Measurements from ENCODE around the gene RAB40C.

The RAB40C gene

DNA sequence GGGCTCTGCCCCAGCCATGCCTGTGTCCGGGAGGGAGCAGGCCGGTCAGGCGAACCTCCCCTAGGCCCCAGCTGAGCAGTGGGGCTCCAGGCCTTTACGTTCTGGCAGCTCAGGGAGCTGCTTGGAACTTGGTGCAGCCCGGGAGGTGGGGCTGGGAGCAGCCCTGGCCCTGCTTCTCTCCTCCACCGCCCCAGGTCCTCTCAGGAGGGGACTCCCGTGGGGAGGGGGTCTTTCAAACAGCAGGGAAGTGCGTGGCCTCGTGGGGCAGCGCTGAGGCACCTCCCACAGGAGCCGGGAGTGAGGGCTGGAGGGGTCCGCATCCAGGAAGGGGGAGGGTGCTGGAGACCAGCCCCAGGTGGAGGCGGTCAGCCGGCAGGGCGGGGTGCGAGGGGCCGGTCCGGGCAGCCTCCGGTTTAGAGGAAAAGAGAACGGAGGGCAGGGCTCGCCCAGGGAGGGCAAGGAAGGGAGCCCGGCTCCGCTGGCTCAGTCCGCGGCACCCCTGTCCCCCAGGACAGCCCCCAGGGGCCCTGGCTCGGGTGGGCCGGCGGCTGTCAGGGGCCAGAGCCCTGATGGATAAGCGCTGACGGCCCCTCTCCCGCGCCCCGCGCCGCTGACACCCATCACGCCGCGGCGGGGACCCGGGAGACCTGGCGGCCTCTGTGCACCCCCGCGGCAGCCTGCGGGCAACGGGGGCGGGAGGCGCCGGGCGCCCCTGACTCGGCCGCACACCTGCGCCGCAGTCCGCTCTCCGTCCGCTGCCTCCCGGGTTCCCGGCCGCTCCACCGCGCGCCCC, 30.3 kb upstream of the RAB40C start:
- DNase-seq (ENCODE audit: low spot score) = no peak

DNA sequence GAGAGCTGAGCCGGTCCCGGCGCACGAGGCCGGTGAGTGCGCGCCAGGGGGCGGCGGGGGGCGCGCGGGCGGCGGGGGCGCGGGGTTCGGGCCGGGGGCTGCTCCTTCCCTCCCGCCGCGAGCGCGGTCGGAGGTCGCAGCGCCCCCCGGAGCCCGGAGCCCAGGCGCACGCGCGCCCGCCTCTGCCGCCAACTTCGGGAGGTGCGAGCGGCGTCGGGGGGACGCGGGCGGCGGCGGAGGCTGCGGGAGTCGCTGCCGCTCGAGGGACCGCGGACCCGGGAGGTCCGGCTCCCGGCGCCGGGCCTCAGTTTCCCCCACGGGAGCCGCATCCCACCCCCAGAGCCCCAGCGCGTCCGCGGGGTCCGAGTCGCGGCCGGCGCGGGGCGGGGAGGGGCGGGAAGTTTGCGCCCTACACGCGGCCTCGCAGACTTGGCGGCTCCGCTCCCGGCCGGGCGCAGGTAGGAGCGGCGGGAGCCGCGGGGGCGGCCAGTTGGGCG, 29.6 kb upstream of the RAB40C start, which contains the start of gene PRR35:
PRR35 (plus strand) TSS at position 191 of the 497 bp plus-strand sequence. CDS start 2,901 bp downstream, outside the sequence.
- no peak for DNase-seq (ENCODE audit: low spot score)

DNA sequence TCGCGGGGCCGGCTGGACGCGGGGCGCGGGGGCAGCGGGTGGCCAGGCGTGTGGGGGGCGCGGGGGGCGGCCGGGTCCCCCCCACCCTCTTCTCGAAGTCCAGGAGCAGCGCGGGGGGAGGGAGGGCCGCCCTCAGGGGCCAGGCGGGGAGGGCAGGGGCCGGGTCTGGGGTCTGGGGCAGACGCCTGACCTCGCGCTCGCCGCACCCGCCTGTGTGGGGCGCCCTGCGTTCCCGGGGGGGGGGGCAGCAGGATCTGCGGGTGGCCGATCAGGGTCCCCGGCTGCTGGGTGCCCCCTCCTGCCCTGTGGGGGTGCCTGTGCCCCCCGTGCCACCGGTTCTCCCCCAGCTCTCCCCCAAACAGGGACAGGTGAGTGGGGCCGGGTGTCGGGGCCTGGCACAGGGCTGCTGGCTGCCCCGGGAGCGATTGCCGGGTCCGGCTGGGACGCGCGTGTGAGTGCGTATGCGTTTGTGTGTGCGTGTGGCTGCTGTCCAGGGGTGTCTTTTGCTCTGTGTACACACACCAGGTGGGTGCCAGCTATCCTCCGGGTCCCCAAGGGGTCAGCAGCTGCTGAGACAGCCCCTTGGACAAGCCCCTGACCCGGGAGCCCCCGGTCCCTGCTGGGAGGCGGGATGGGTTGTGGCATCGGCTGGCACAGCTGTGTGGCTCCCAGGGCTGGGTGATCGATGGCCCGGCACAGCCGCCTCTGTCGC, 29.0 kb upstream of the RAB40C start:
- no peak for DNase-seq (ENCODE audit: low spot score)

DNA sequence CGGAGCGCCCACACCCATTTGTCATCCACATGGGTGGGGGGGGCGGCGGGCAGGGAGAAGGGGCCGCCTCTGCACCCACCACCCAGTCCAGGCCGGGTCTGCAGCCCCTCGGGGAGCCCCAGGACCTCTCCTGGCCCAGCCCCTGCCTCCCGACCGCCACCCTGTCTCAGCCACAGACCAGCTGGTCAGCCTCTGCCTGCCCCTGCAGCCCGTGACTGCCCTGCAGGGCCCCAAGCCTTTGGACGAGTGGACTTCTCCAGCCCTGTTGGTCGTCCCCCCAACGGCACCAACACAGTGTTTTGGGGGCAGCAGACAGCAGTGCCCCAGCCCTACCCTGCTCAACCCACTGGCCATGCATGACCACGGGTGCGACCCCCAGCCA, 28.5 kb upstream of the RAB40C start:
- no peak for DNase-seq (ENCODE audit: low spot score)

DNA sequence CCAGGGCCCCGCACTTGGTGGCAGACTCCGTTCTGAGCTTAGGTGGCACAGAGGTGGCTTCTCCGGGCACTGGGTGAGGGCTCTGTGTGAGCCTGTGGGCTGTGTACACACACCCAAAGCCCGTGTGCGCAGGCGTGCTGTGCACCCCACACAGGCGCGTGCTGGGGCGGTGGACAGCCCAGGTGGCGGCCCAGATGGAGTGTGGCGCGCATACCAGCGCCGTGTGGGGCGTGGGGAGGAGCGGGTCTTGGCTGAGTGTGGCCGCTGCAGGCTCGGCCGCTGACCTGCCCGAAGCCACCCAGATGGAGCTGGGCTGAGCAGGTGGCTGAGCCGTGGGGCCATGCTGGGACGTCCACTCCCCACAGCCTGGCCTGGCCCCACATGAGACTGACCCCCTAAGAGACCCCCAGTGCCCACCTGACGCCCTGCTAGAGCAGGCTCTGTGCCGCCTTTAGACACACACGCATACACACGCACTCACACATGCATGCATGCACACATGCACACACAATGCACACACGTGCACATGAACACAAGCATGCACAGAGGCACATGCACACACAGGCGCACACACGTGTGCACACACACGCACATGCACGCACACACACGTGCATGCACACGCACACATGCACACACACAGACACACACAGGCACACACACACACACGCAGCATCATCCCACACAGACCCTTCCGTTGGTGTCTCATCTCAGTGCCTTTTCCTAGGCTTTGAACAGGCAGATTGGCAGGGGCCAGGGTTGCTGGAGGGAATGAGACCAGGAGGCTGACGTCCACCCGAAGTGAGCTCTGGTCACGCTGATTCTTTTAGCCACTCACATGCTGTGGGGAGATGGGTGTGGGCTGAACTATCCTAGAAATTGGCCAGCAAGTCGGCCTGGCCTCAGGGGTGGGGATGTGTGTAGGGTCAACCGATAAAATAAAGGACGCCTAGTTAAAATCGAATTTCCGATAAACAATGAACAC, 27.6 kb upstream of the RAB40C start:
- no peak for DNase-seq (ENCODE audit: low spot score)

DNA sequence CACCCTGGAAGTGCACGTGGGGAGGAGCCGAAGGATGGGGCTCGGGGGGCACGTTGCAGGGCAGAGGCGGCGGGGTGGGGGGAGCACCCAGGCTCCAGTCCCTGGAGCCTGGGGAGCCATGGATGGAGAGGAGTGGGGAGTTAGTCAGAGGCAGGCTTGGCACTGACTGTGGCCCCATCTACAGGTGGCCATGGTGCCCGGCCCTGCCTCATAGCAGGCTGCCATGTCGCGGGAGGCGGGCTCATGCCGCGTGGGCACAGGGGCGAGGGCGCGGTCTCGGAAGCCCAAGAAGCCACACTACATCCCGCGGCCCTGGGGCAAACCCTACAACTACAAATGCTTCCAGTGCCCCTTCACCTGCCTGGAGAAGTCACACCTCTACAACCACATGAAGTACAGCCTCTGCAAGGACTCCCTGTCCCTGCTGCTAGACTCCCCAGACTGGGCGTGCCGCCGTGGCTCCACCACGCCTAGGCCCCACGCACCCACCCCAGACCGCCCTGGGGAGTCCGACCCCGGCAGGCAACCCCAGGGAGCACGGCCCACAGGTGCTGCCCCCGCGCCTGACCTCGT, 26.7 kb upstream of the RAB40C start:
- DNase-seq (ENCODE audit: low spot score) = no peak

DNA sequence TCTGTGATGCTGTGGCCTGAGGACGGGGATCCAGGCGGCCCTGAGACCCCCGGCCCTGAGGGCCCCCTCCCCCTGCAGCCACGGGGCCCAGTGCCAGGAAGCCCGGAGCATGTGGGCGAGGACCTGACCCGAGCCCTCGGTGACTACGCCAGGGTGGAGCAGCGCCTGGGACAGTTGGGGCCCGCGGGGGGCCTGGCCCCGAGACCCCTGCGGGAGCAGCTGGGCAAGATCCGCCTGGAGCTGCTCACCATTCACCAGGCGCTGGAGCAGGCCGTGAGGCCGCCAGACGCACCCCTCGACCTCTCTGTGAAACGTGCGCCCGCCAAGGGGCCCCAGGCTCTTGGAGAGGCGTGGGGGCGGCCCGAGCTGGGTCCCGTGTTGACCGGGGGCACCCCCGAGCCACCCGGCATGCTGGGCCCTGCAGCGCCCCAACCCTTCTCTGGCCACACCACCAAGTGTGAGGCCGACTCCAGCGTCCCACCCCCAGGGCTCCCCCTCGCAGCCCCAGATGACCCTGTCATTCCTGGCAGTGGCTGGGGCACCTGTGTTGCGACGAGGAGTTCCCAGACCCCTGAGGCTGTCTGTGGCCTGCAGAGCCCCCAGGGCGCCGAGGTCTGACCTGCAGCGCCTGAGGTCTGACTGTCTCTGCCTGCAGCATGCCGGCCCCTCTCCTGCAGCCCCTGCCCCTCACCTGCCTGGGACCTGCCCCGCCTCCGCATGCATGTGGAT, 25.0 kb upstream of the RAB40C start:
- DNase-seq (ENCODE audit: low spot score) = no peak

DNA sequence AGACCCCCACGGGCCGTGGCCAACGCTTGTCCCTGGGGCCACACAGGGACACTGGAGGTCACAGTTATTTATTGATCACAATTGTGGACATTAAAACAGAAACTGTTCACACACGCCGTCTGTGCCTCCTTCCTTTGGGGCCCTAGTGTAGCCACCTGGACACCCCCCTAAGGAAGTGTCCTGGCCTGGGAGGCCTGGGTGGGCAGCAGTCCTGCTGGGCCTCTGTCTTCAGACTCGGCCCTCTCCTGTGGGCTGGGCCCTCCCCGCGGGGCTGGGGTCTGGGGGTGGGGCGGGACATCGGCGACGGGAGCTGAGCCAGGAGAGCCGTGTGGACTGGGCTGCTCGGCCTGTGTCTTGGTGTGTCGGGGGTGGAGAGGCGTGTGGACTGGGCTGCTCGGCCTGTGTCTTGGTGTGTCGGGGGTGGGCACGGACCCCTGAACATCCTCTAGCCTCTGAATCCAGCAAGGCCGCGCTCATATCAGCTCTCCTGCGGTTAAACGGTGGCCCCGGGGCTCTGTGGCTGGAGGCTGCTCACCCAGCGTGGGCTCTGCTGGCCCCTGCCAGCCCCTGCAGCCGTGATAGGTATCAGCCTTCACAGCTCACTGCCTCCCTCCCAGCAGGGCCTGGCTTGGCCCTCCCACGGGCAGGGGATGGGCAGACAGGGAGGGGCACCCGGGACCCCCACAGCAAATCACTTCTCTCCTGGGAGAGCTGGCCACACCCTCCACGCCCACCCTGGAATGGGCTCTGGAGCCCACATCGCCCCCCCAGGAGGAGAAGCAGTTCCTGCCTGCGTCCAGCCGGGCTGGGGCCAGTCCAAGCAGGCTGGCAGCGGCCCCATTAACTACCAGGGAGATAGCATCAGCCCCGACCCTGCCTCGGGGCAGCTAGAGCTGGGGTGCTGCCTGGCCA, 24.2 kb upstream of the RAB40C start:
- DNase-seq (ENCODE audit: low spot score) = no peak

DNA sequence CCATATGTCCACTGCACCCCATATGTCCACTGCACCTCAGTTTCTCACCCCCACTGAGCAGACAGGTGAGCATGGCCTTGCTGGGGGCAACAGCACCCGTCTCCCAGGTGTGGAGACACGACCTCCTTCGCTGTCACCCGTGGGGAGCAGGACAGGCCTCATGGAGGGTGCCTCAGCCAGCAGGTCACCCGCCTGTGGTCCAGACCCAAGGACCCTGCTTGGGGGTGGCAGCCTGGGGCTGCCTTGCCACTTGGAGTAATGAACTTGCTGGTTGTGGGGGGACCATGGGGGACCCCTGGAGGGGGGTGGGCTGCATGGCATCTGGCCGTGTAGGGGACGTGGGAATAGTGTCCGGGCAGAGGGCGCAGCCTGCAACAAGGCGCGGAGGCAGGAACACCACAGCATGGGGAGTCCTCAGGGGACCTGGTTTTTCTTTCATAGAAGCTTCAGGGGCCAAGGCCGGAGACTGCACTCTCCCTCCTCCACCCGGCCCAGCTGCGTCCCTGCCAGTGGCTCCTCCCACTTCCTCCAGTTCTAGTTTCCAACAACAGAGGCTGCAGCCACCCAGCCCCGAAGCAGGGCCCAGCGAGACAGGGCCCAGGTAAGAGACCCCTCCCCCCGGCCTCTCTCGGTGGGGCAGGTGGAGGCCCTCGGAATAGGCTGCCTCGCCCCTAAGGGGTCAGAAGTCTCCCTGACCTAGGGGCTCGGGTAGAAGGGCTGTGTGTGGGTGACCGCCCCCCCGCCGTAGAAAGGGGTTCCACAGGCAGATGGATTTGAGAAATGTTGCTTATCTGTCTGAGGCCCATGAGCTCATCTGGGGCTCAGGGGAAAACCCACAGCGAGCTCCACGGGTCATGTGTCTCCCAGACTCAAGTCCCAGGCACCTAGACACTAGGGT, 23.1 kb upstream of the RAB40C start, which contains the start of gene NHLRC4:
NHLRC4 (plus strand) TSS at position 531 of the 898 bp plus-strand sequence. CDS start 1,043 bp downstream, outside the sequence.
- DNase-seq (ENCODE audit: low spot score) = no peak

DNA sequence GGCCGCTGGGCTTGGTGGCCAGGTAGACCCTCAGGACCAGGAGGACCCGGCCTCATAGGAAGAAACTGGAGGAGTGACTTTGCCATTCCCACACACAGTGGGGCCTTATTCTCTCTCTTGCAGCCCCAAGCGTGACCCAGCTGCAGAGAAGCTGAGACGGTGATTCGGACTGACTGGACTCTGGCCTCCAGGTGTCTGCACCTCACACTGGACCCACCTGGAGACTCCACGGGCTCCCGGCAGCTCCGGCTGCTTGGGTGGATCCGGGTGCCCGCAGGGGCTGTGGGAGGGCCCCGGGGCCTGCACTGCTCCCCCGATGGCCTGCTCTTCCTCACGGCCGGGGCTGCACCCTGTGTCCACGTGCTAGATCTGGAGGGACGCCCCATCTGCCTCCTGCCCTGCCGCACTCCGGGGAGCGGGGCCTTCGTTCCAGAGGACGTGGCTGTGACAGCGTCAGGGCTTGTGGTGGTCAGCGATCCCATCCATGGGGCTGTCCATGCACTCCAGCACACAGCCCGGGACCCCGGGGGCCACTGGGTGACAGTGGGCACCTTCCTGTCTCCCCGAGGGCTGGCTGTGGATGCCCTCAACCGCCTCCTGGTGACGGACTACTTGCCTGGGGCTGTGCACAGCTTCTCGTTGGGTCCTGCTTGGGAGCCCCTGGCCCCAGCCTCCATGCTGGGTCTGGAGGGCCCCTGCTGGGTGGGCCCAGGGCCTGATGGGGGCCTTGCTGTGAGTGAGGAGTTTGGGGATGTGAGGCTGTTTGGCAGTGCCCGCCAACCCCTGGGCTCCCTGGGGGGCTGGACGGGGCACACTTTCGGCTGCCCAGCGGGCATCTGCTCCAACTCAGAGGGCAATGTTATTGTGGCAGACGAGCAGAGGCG, 22.3 kb upstream of the RAB40C start:
- DNase-seq (ENCODE audit: low spot score) = no peak

DNA sequence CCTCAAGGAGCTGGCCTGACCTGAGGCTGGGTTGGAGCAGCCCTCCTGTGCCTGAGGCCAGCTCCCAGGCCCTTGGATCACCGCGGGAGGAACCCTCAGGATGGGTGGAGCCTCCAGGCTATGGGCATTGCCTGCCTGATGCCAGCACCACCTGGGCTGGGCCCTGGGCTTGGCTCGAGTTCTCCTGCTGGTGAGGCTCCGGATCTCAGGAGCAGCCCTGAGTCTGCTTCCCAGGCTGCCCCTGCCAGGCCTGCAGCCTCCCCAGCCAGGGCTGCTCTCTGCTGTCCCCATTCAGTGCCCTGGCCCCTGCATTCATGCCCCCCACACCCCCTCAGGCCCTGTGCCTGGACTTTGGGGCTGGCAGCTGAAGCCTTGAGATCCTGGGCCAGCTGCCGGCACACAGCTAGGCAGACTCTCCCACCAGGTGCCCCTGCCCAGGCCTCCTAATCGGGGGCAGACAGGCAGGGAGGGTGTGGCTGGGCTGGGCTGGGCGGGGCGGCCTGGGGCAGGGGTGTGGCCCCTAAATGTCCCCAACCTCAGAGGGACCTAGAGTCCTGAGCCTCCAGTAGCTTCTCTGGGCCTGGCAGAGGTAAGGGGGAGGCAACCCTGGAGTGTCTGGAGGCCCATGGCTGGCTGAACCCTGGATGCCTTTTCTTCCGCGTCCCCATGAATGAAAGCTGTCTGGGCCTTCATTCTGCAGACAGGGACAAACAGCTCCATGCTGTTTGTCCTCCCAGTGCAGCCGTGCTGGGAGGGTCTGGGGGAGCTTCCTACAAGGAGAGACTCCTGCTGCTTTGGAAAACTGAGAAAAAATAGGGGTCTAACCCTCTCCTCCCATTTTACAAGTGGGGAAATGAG, 21.2 kb upstream of the RAB40C start:
- DNase-seq (ENCODE audit: low spot score) = no peak

DNA sequence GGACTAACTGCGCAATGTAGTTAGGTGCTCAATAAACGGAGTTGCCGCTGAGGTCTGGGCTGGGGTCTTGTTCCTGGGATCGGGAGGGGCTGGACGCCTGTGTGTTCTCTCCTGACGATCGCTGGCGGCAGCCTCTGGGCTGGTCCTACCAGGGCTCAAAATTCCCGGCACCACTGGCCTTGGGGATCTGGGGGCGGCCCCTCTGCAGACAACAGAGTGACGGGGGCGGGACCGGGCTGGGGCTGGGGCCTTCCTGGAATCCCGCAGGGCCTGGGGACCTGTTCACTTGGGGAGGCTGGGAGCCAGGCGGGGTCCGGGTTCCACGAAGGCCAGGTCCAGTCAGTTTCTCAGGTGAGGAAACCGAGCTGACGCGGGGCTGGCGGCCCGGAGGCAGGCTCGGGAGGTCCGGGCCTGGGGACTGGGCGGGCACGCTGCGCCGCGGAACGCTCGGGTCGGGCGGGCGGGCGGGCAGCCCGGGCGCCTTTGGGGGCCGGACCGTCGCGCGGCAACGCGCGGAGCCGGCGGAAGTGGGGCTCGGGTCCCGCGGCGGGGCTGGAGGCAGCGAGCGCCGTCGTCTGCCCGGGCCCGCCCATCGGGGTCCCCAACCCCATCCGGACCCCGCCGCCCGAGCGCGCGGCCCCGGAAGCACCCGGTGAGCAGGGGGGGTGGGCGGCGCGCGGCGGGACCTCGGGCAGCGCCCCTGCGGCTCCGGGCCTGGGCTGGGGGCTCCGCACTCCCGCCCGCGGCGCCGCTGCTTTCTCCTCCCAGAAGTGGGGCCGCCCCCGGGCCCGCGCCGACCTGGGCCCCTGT, 20.2 kb upstream of the RAB40C start, which contains the start of gene PIGQ:
PIGQ (plus strand) TSS at position 524 of the 810 bp plus-strand sequence. CDS start 4,107 bp downstream, outside the sequence.
- DNase-seq (ENCODE audit: low spot score) = peak; percentile 96

DNA sequence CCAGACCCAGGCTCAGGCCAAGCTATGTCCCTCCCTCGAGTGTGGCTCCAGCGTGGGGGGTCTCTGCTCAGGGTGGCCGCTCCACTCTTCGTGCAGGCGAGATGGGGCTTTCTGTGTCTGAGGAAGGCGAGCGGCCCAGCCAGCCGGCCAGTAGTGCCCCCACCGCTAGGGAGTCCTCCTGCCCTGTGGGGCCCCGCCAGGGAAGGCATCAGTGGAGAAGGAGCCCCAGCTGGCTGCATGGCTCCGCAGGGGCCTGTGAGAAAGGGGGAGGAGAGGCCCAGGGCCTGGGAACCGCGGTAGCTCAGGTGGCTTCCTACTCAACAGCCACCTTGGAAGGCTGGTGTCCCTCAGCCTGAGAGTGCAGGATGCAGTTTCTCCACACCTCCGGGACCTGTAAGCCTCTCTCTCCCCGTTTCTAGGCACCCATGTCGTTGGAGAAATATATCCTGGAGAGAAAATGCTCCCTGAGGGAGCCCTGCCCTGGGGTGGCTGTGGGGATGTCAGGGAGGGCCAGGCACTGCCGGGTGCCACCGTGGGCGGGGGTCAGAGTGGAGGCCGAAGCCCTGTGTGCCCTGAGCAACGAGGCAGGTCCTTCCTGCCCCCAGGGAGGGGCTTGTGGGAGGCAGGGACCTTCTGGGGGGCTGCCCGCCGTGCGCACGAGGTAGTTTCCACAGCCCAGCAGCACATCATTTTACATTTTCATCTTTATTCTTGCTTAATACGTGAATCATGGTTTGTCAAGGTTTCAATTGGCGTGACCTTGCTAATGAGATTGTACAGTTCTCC, 16.8 kb upstream of the RAB40C start:
- no peak for DNase-seq (ENCODE audit: low spot score)

DNA sequence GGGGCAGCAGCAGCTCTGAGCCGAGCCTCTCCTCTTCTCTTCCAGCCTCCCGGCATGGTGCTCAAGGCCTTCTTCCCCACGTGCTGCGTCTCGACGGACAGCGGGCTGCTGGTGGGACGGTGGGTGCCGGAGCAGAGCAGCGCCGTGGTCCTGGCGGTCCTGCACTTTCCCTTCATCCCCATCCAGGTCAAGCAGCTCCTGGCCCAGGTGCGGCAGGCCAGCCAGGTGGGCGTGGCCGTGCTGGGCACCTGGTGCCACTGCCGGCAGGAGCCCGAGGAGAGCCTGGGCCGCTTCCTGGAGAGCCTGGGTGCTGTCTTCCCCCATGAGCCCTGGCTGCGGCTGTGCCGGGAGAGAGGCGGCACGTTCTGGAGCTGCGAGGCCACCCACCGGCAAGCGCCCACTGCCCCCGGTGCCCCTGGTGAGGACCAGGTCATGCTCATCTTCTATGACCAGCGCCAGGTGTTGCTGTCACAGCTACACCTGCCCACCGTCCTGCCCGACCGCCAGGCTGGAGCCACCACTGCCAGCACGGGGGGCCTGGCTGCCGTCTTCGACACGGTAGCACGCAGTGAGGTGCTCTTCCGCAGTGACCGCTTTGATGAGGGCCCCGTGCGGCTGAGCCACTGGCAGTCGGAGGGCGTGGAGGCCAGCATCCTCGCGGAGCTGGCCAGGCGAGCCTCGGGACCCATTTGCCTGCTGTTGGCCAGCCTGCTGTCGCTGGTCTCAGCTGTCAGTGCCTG, 15.7 kb upstream of the RAB40C start:
- DNase-seq (ENCODE audit: low spot score) = no peak

Measured in HuH-7.5 (cell line).